Large intestine (tissue), 1 donor: ENCODE measurements around the gene CCL26. TPM values are rescaled to one million over a fixed set of nuclear protein-coding genes. Genes with fewer than 3 reads are reported as not detected.

Experiments used
- polyA plus RNA-seq: library from polyadenylated mRNA; unstranded; fragments of 120-200 nt; gene quantifications from one replicate; pipeline ENCODE4 v1.2.1, GENCODE V29; 2013

CCL26 gene
- polyA plus RNA-seq, 1 donor = 0.12 TPM

Other genes starting within 250 kb of the CCL26 start
- 5.9 TPM for gene HIP1, start 33.3 kb downstream of the CCL26 start, polyA plus RNA-seq
- 32.1 TPM for gene CCL24, start 41.6 kb upstream of the CCL26 start, polyA plus RNA-seq
- gene RHBDD2, start 106.8 kb upstream of the CCL26 start, polyA plus RNA-seq = 51.9 TPM
- gene POR, start 142.9 kb upstream of the CCL26 start, polyA plus RNA-seq = 67.7 TPM
- 61.0 TPM for gene TMEM120A, start 222.4 kb upstream of the CCL26 start, polyA plus RNA-seq